LNCAP (cell line): ENCODE data around the gene RNF39.

Experiments used
- CTCF ChIP-seq: fragments of 450-650 bp; IDR thresholded peaks from 2 replicates; pipeline ENCODE4 v1.5.1; 2017; ENCODE audit warnings: mild to moderate bottlenecking

RNF39 gene

GRCh38 chr6:30071858-30072257 is 3.7 kb downstream of the RNF39 start:
- TF ChIP-seq CTCF: no peak

- TF ChIP-seq CTCF: no peak
These were observed 4.3 kb downstream of the RNF39 start for GRCh38 chr6:30071081-30071818.

- TF ChIP-seq CTCF: no peak
These were observed 8.0 kb downstream of the RNF39 start for GRCh38 chr6:30067460-30068139.

- TF ChIP-seq CTCF: no peak
These were observed 8.8 kb downstream of the RNF39 start, which contains the start of gene PPP1R11 for GRCh38 chr6:30066577-30067459. TSS of gene PPP1R11 (plus strand) at chr6:30067198. CDS start at chr6:30067411, 213 bp downstream.

- TF ChIP-seq CTCF: no peak
These were observed 9.5 kb downstream of the RNF39 start for GRCh38 chr6:30066082-30066481.

GRCh38 chr6:30063315-30063714 is 12.3 kb downstream of the RNF39 start:
- no peak for TF ChIP-seq CTCF

GRCh38 chr6:30062471-30063178 is 12.9 kb downstream of the RNF39 start:
- no peak for TF ChIP-seq CTCF
